Uterus (tissue), 2 donors: ENCODE data around the gene DSG4.

ENCODE experiments used
- POLR2A ChIP-seq, 2 donors: fragments of 450-650 bp; IDR thresholded peaks; one replicate each; pipeline ENCODE4 v1.6.1; 2016; ENCODE audit warnings: antibody characterized with exemption in 2 of 2, mild to moderate bottlenecking in 1 of 2, moderate library complexity in 1 of 2
- TF ChIP-seq, protein P1 (sequence below), 4 experiments: fragments of 200-600 bp in 2 of 4; fragments of 450-650 bp in 2 of 4; sonication (generic) in 2 of 4; IDR thresholded peaks; one replicate each; pipeline ENCODE4 v1.5.1; 2016 to 2019; ENCODE audit warnings: antibody characterized with exemption in 4 of 4, mild to moderate bottlenecking in 2 of 4, moderate library complexity in 1 of 4

DNA sequence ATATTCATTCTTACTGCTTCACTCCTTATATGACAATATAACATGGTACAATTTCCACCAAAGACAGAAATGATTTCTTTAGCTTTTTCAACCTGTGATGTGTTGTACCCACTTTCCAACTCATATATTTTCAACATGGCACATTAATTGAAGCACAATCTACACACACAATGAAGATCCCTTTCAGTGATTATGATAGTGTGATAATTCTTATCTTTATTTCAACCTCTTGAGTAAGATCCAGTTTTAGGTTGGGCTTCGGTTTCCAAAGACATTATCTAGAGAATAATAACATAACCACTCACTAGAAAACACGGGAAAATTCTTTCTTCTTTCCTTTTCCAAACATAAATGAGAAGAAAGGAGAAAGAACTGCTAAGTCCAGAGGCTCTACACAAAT lies 67.6 kb downstream of the DSG4 start:
- TF ChIP-seq, protein P1, sequence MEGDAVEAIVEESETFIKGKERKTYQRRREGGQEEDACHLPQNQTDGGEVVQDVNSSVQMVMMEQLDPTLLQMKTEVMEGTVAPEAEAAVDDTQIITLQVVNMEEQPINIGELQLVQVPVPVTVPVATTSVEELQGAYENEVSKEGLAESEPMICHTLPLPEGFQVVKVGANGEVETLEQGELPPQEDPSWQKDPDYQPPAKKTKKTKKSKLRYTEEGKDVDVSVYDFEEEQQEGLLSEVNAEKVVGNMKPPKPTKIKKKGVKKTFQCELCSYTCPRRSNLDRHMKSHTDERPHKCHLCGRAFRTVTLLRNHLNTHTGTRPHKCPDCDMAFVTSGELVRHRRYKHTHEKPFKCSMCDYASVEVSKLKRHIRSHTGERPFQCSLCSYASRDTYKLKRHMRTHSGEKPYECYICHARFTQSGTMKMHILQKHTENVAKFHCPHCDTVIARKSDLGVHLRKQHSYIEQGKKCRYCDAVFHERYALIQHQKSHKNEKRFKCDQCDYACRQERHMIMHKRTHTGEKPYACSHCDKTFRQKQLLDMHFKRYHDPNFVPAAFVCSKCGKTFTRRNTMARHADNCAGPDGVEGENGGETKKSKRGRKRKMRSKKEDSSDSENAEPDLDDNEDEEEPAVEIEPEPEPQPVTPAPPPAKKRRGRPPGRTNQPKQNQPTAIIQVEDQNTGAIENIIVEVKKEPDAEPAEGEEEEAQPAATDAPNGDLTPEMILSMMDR (IDR thresholded peaks at IDR 0.05) = no peak
- no peak for TF ChIP-seq POLR2A (IDR thresholded peaks at IDR 0.05)
